Esophagus squamous epithelium (tissue), 5 donors: ENCODE data around the gene ZNF519. TPM values are rescaled to one million over a fixed set of nuclear protein-coding genes. Genes with fewer than 3 reads are reported as not detected.

ENCODE experiments used
- DNase-seq: peaks from one replicate; lab custom pipeline; 2025; lab: John Stamatoyannopoulos, UW
- H3K27ac ChIP-seq, 4 donors: fragments of 200-600 bp; sonication (generic); one replicate each; pipeline ENCODE4 v1.5.1; 2016 to 2019; ENCODE audit warnings: mild to moderate bottlenecking in 1 of 4
- H3K27me3 ChIP-seq, 4 donors: fragments of 200-600 bp; sonication (generic); 1 replicate in 3 of 4; 2 replicates in 1 of 4; pipeline versions ENCODE4 v1.5.1 to v1.6.0; 2017 to 2021; ENCODE audit warnings: antibody characterized with exemption in 1 of 4
- H3K36me3 ChIP-seq, 3 donors: fragments of 200-600 bp; sonication (generic); one replicate each; pipeline ENCODE4 v1.5.1; 2016 to 2019
- H3K4me1 ChIP-seq, 3 donors: fragments of 200-600 bp; sonication (generic); one replicate each; pipeline ENCODE4 v1.5.1; 2017 to 2019
- H3K4me3 ChIP-seq, 4 donors: fragments of 200-600 bp; sonication (generic); 1 replicate in 3 of 4; 2 replicates in 1 of 4; pipeline ENCODE4 v1.5.1; 2016 to 2019; ENCODE audit warnings: mild to moderate bottlenecking in 2 of 4, moderate library complexity in 1 of 4
- H3K9me3 ChIP-seq, 3 donors: fragments of 200-600 bp; sonication (generic); one replicate each; pipeline ENCODE4 v1.5.1; 2016 to 2019
- CTCF ChIP-seq, 6 experiments: fragments of 450-650 bp in 4 of 6; fragments of 200-600 bp in 2 of 6; sonication (generic) in 2 of 6; IDR thresholded peaks; one replicate each; pipeline ENCODE4 v1.5.1; 2016 to 2019; ENCODE audit warnings: antibody characterized with exemption in 6 of 6, mild to moderate bottlenecking in 4 of 6, moderate library complexity in 4 of 6
- POLR2A ChIP-seq, 4 donors: fragments of 450-650 bp; IDR thresholded peaks; one replicate each; pipeline ENCODE4 v1.6.1; 2017; ENCODE audit warnings: antibody characterized with exemption in 4 of 4, mild to moderate bottlenecking in 4 of 4, moderate library complexity in 3 of 4
- WGBS, 2 donors: methylation state at CpG; one replicate each; pipeline ENCODE4 v1.1.5; 2018; 5-methylcytosine and 5-hydroxymethylcytosine counted together
- intact Hi-C: fragments of 100-400 bp; cut with DNase I; formaldehyde crosslinking; loops from one replicate; pipeline ENCODE4 v1.15.0; 2022
- total RNA-seq, 4 donors: library from RNA; depleted of rRNA; stranded (reverse); fragments of >200 nt; gene quantifications; one replicate each; pipeline ENCODE4 v1.1.0, GENCODE V29; 2016
- donor health status: DM: yes; HTN: yes; CAD: no.

Gene ZNF519
- total RNA-seq, 4 donors from 2014 or later = 3.6 to 15.4 (median 5.4) TPM

- Histone ChIP-seq H3K9me3 (no peaks in the 10 kb centered on the region), H3K27me3 (no peaks in the 10 kb centered on the region), H3K4me1 (no peaks in the 10 kb centered on the region), H3K27ac (no peak overlapping the region), H3K4me3 (no peak overlapping the region), H3K36me3 (peaks cover 0 to 10% (median 0%) of the 10 kb centered on the region in 3 donors)
- intact Hi-C loops = no loop called here
- WGBS, 2 donors = 81 to 88% methylated on average over 2 of the region's 2 CpGs
- TF ChIP-seq CTCF (IDR thresholded peaks at IDR 0.05) (no peak), POLR2A (IDR thresholded peaks at IDR 0.05) (no peak)
- no peak for DNase-seq
Measured at GRCh38 chr18:14124689-14125088, 7.5 kb downstream of the ZNF519 start.

- DNase-seq = no peak
- no peak for TF ChIP-seq POLR2A (IDR thresholded peaks at IDR 0.05)
- no peak for TF ChIP-seq CTCF (IDR thresholded peaks at IDR 0.05)
- Histone ChIP-seq H3K9me3 (no peaks in the 10 kb centered on the region), H3K27ac (no peak overlapping the region), H3K36me3 (peaks cover 0 to 15% (median 0%) of the 10 kb centered on the region in 3 donors), H3K4me1 (no peaks in the 10 kb centered on the region), H3K4me3 (no peak overlapping the region), H3K27me3 (no peaks in the 10 kb centered on the region)
- 91 to 96% methylated on average over 2 of the region's 2 CpGs for WGBS, 2 donors
- intact Hi-C loops = no loop called here
Measured at GRCh38 chr18:14122097-14122496, 10.1 kb downstream of the ZNF519 start.

- H3K36me3 ChIP-seq = peaks cover 0 to 15% (median 0%) of the 10 kb centered on the region in 3 donors
- no peaks in the 10 kb centered on the region for H3K4me1 ChIP-seq
- no peak overlapping the region for H3K27ac ChIP-seq
- no peak for DNase-seq
- no peaks in the 10 kb centered on the region for H3K27me3 ChIP-seq
- H3K9me3 ChIP-seq = peaks cover 0 to 4% (median 0%) of the 10 kb centered on the region in 3 donors
- TF ChIP-seq CTCF (IDR thresholded peaks at IDR 0.05) (no peak), POLR2A (IDR thresholded peaks at IDR 0.05) (no peak)
- H3K4me3 ChIP-seq = no peak overlapping the region
- intact Hi-C loops = no loop called here
Measured at GRCh38 chr18:14120926-14121325, 11.3 kb downstream of the ZNF519 start.

GRCh38 chr18:14117606-14118005, 14.6 kb downstream of the ZNF519 start:
- no peak for TF ChIP-seq CTCF (IDR thresholded peaks at IDR 0.05)
- TF ChIP-seq POLR2A (IDR thresholded peaks at IDR 0.05) = no peak
- no peak for DNase-seq
- intact Hi-C loops = no loop called here
- 93 to 97% methylated on average over 2 of the region's 2 CpGs for WGBS, 2 donors
- Histone ChIP-seq H3K27me3 (no peaks in the 10 kb centered on the region), H3K27ac (no peak overlapping the region), H3K4me1 (no peaks in the 10 kb centered on the region), H3K4me3 (no peak overlapping the region), H3K36me3 (peaks cover 0 to 5% (median 0%) of the 10 kb centered on the region in 3 donors), H3K9me3 (peaks cover 0 to 4% (median 0%) of the 10 kb centered on the region in 3 donors)

DNA sequence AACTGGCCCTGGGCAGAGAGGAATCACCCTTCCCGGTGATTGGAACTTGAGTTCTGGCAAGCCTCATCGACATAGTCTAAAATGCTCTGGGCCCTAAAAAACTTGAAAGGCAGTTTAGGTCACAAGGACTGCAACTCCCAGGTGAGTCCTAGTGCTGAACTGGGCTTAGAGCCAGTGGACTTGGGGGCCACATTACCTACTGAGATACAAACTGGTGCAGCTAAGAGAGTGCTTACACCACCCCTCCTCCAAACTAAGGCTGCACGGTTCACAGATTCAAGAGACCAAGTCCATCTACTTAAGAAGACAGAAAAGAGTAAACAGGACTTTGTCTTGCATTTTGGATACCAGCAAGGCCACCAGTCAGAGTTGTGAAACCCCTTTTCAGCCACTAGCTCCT, 25.3 kb downstream of the ZNF519 start:
- intact Hi-C loops = no loop called here
- TF ChIP-seq CTCF (IDR thresholded peaks at IDR 0.05) (no peak), POLR2A (IDR thresholded peaks at IDR 0.05) (no peak)
- WGBS, 2 donors = 88 to 100% methylated on average over 1 to 3 of the region's 3 CpGs
- no peak overlapping the region for H3K4me3 ChIP-seq
- H3K9me3 ChIP-seq = peaks cover 0 to 48% (median 15%) of the 10 kb centered on the region in 3 donors
- H3K27me3 ChIP-seq = no peaks in the 10 kb centered on the region
- H3K36me3 ChIP-seq = peaks cover 0 to 22% (median 0%) of the 10 kb centered on the region in 3 donors
- H3K27ac ChIP-seq = no peak overlapping the region
- no peaks in the 10 kb centered on the region for H3K4me1 ChIP-seq
- no peak for DNase-seq
